Stimulated activated CD8-positive, alpha-beta memory T cell treated with anti-CD3 and anti-CD28 coated beads, Interleukin-7, amount 100 ng/mL, for 24 hours (primary cell): ENCODE measurements around the gene C2orf42.
"Not testable (repeated sequence)": the region's sequence is repeated elsewhere in the genome, so short reads cannot be mapped to it uniquely, and the experiment has no call there.

Experiments
- DNase-seq: peaks from one replicate; pipeline ENCODE4 v3.0.0-alpha.2; 2020; ENCODE audit warnings: low read depth

The C2orf42 gene

GRCh38 chr2:70190418-70191243 lies at the start of gene C2orf42:
C2orf42 (minus strand) TSS chr2:70191019; CDS start chr2:70181985, 9,034 bp downstream.
- peak; percentile 89 for DNase-seq

GRCh38 chr2:70240599-70240998 lies 49.8 kb upstream of the C2orf42 start:
- DNase-seq = no peak

GRCh38 chr2:70233926-70234325 lies 43.1 kb upstream of the C2orf42 start:
- no peak for DNase-seq

GRCh38 chr2:70226781-70227180 lies 36.0 kb upstream of the C2orf42 start:
- no peak for DNase-seq

GRCh38 chr2:70223305-70223704 lies 32.5 kb upstream of the C2orf42 start:
- not testable (repeated sequence) for DNase-seq

GRCh38 chr2:70214953-70215549 lies 24.2 kb upstream of the C2orf42 start:
- no peak for DNase-seq

- DNase-seq = no peak
Observed at GRCh38 chr2:70214365-70214764, 23.5 kb upstream of the C2orf42 start.

- no peak for DNase-seq
Observed at GRCh38 chr2:70212298-70212932, 21.6 kb upstream of the C2orf42 start.

- DNase-seq = no peak
Observed at GRCh38 chr2:70211595-70211994, 20.8 kb upstream of the C2orf42 start.

- DNase-seq = no peak
Observed at GRCh38 chr2:70204452-70204851, 13.6 kb upstream of the C2orf42 start.

GRCh38 chr2:70203086-70203485 lies 12.3 kb upstream of the C2orf42 start:
- no peak for DNase-seq

GRCh38 chr2:70202236-70202806 lies 11.5 kb upstream of the C2orf42 start:
- DNase-seq = no peak

- DNase-seq = no peak
Observed at GRCh38 chr2:70201831-70202230, 11.0 kb upstream of the C2orf42 start.

- no peak for DNase-seq
Observed at GRCh38 chr2:70201225-70201768, 10.5 kb upstream of the C2orf42 start.

GRCh38 chr2:70199320-70199864 lies 8.6 kb upstream of the C2orf42 start:
- DNase-seq = no peak

- DNase-seq = no peak
Observed at GRCh38 chr2:70192516-70192915, 1.7 kb upstream of the C2orf42 start.

- DNase-seq = no peak
Observed at GRCh38 chr2:70191244-70191735, 471 bp upstream of the C2orf42 start.

- DNase-seq = no peak
Observed at GRCh38 chr2:70188460-70188859, 2.4 kb downstream of the C2orf42 start.

- DNase-seq = not testable (repeated sequence)
Observed at GRCh38 chr2:70187170-70187569, 3.6 kb downstream of the C2orf42 start.

- no peak for DNase-seq
Observed at GRCh38 chr2:70182689-70183088, 8.1 kb downstream of the C2orf42 start.

GRCh38 chr2:70181363-70181956 lies 9.4 kb downstream of the C2orf42 start:
- DNase-seq = no peak

- DNase-seq = no peak
Observed at GRCh38 chr2:70173520-70173919, 17.3 kb downstream of the C2orf42 start.
